Astrocyte (in vitro differentiated cells and primary cell): Measurements from ENCODE around the gene CPXM2. TPM values are rescaled to one million over a fixed set of nuclear protein-coding genes. Genes with fewer than 3 reads are reported as not detected.

Experiments
- DNase-seq: peaks from one replicate; pipeline ENCODE4 v3.0.0-alpha.2; 2010; ENCODE audit warnings: low read depth
- FAIRE-seq: peaks from 2 replicates; lab custom pipeline; 2011; peaks lifted over from hg19 to GRCh38; lab: Jason Lieb, UNC
- H2AFZ ChIP-seq: 2 replicates; pipeline ENCODE4 v1.6.0; 2012; ENCODE audit warnings: low read depth, low read length, inconsistent platforms
- H3K27ac ChIP-seq: 2 replicates; pipeline ENCODE4 v1.5.1; 2011; ENCODE audit warnings: low read depth, low read length, inconsistent platforms
- H3K27me3 ChIP-seq: 2 replicates; pipeline ENCODE4 v1.6.0; 2011; ENCODE audit warnings: low read length, inconsistent platforms; ENCODE audit not compliant: insufficient read depth
- H3K36me3 ChIP-seq: 2 replicates; pipeline ENCODE4 v1.5.1; 2011; ENCODE audit warnings: low read length, inconsistent platforms; ENCODE audit not compliant: insufficient read depth
- H3K4me1 ChIP-seq: 2 replicates; pipeline ENCODE4 v1.5.1; 2011; ENCODE audit warnings: low read length, inconsistent platforms; ENCODE audit not compliant: insufficient read depth
- H3K4me2 ChIP-seq: 2 replicates; pipeline ENCODE4 v1.6.0; 2012; ENCODE audit warnings: low read length, inconsistent platforms
- H3K4me3 ChIP-seq: 2 replicates; pipeline ENCODE4 v1.5.1; 2011; ENCODE audit warnings: low read depth, mild to moderate bottlenecking, low read length, inconsistent platforms; ENCODE audit not compliant: insufficient read depth
- H3K79me2 ChIP-seq: 2 replicates; pipeline ENCODE4 v1.6.0; 2012; ENCODE audit warnings: mild to moderate bottlenecking, low read length, inconsistent platforms; ENCODE audit not compliant: insufficient read depth
- H3K9ac ChIP-seq: 2 replicates; pipeline ENCODE4 v1.6.0; 2012; ENCODE audit warnings: mild to moderate bottlenecking, low read length, inconsistent platforms
- H3K9me3 ChIP-seq: 2 replicates; pipeline ENCODE4 v1.5.1; 2012; ENCODE audit warnings: low read depth, mild to moderate bottlenecking, low read length, inconsistent platforms; ENCODE audit not compliant: insufficient read depth
- H4K20me1 ChIP-seq: 2 replicates; pipeline ENCODE4 v1.6.0; 2012; ENCODE audit warnings: low read length, inconsistent platforms; ENCODE audit not compliant: insufficient read depth
- H3K27ac Mint-ChIP-seq: one replicate; pipeline ENCODE4 v1.8.0; 2021; ENCODE audit warnings: mild to moderate bottlenecking, mixed read lengths; ENCODE audit not compliant: unreplicated experiment
- H3K27me3 Mint-ChIP-seq: one replicate; pipeline ENCODE4 v1.8.0; 2021; ENCODE audit warnings: low read depth, mixed read lengths; ENCODE audit not compliant: unreplicated experiment
- H3K36me3 Mint-ChIP-seq: one replicate; pipeline ENCODE4 v1.8.0; 2021; ENCODE audit warnings: low read depth, mixed read lengths; ENCODE audit not compliant: unreplicated experiment
- H3K4me1 Mint-ChIP-seq: one replicate; pipeline ENCODE4 v1.8.0; 2021; ENCODE audit warnings: low read depth, mixed read lengths; ENCODE audit not compliant: unreplicated experiment
- H3K4me3 Mint-ChIP-seq: one replicate; pipeline ENCODE4 v1.8.0; 2021; ENCODE audit warnings: mild to moderate bottlenecking, moderate library complexity, mixed read lengths; ENCODE audit not compliant: unreplicated experiment
- H3K9me3 Mint-ChIP-seq: one replicate; pipeline ENCODE4 v1.8.0; 2021; ENCODE audit warnings: mild to moderate bottlenecking, mixed read lengths; ENCODE audit not compliant: unreplicated experiment
- CTCF ChIP-seq: IDR thresholded peaks from 2 replicates; pipeline ENCODE4 v1.5.1; 2011; ENCODE audit warnings: low read depth, mild to moderate bottlenecking, inconsistent platforms, low read length, moderate library complexity; ENCODE audit not compliant: insufficient read depth
- EZH2 ChIP-seq: IDR thresholded peaks from 2 replicates; pipeline ENCODE4 v1.6.1; 2012; ENCODE audit warnings: mild to moderate bottlenecking, low read length, inconsistent platforms; ENCODE audit not compliant: insufficient read depth
- total RNA-seq: library from RNA; stranded (reverse); gene quantifications from 2 replicates; pipeline ENCODE4 v1.2.1, GENCODE V29; 2021

The CPXM2 gene
- total RNA-seq, 1 donor from 2014 or later: 5.2 TPM

- Histone ChIP-seq H3K9me3 (peaks cover 11% of the 10 kb centered on the region), H3K4me3 (no peak overlapping the region), H3K4me2 (no peak overlapping the region), H4K20me1 (no peaks in the 10 kb centered on the region), H3K79me2 (no peaks in the 10 kb centered on the region), H3K36me3 (no peaks in the 10 kb centered on the region), H2AFZ (no peak overlapping the region), H3K9ac (no peak overlapping the region), H3K4me1 (no peaks in the 10 kb centered on the region), H3K27ac (no peak overlapping the region), H3K27me3 (no peaks in the 10 kb centered on the region)
- no peak for TF ChIP-seq EZH2
- no peak for TF ChIP-seq CTCF
- H3K9me3 Mint-ChIP-seq: peaks cover 5% of the 10 kb centered on the region
- no peak overlapping the region for H3K27ac Mint-ChIP-seq
- no peaks in the 10 kb centered on the region for H3K36me3 Mint-ChIP-seq
- no peak for FAIRE-seq
- no peak for DNase-seq
- H3K4me3 Mint-ChIP-seq: no peak overlapping the region
- H3K27me3 Mint-ChIP-seq: peaks cover 62% of the 10 kb centered on the region
- H3K4me1 Mint-ChIP-seq: no peaks in the 10 kb centered on the region
These were observed 186.8 kb downstream of the CPXM2 start for GRCh38 chr10:123704812-123705211.

GRCh38 chr10:123704076-123704475 lies 187.5 kb downstream of the CPXM2 start:
- no peak for TF ChIP-seq EZH2
- no peak for TF ChIP-seq CTCF
- Mint-ChIP-seq H3K4me3 (no peak overlapping the region), H3K4me1 (no peaks in the 10 kb centered on the region), H3K36me3 (no peaks in the 10 kb centered on the region), H3K27me3 (peaks cover 57% of the 10 kb centered on the region), H3K9me3 (peaks cover 5% of the 10 kb centered on the region), H3K27ac (no peak overlapping the region)
- Histone ChIP-seq H3K79me2 (no peaks in the 10 kb centered on the region), H3K4me3 (no peak overlapping the region), H3K4me2 (no peak overlapping the region), H3K36me3 (no peaks in the 10 kb centered on the region), H3K9ac (no peak overlapping the region), H3K4me1 (no peaks in the 10 kb centered on the region), H3K9me3 (peaks cover 11% of the 10 kb centered on the region), H3K27ac (no peak overlapping the region), H2AFZ (no peak overlapping the region), H3K27me3 (no peaks in the 10 kb centered on the region), H4K20me1 (no peaks in the 10 kb centered on the region)
- no peak for DNase-seq
- FAIRE-seq: no peak

GRCh38 chr10:123703195-123703790 lies 188.3 kb downstream of the CPXM2 start:
- no peaks in the 10 kb centered on the region for H3K4me1 Mint-ChIP-seq
- no peak overlapping the region for H2AFZ ChIP-seq
- H3K4me3 Mint-ChIP-seq: no peak overlapping the region
- no peaks in the 10 kb centered on the region for H3K36me3 Mint-ChIP-seq
- H3K9me3 ChIP-seq: peaks cover 11% of the 10 kb centered on the region
- no peak overlapping the region for H3K27ac ChIP-seq
- TF ChIP-seq EZH2: no peak
- TF ChIP-seq CTCF: no peak
- no peak overlapping the region for H3K9ac ChIP-seq
- H3K27me3 ChIP-seq: no peaks in the 10 kb centered on the region
- peaks cover 3% of the 10 kb centered on the region for H3K9me3 Mint-ChIP-seq
- H3K4me3 ChIP-seq: no peak overlapping the region
- no peaks in the 10 kb centered on the region for H3K4me1 ChIP-seq
- no peaks in the 10 kb centered on the region for H3K36me3 ChIP-seq
- peaks cover 56% of the 10 kb centered on the region for H3K27me3 Mint-ChIP-seq
- H4K20me1 ChIP-seq: no peaks in the 10 kb centered on the region
- no peak overlapping the region for H3K27ac Mint-ChIP-seq
- no peak overlapping the region for H3K4me2 ChIP-seq
- DNase-seq (no peak), FAIRE-seq (no peak)
- no peaks in the 10 kb centered on the region for H3K79me2 ChIP-seq
